Adrenal gland (tissue), 5 donors: ENCODE data around the gene KIF24.
"Not testable (repeated sequence)": the region's sequence is repeated elsewhere in the genome, so short reads cannot be mapped to it uniquely, and the experiment has no call there.

ENCODE experiments used
- POLR2A ChIP-seq, 2 donors: fragments of 450-650 bp; IDR thresholded peaks; one replicate each; pipeline ENCODE4 v1.6.1; 2017; ENCODE audit warnings: antibody characterized with exemption in 2 of 2, mild to moderate bottlenecking in 2 of 2, moderate library complexity in 1 of 2
- TF ChIP-seq, protein P1 (sequence below), 6 experiments: fragments of 450-650 bp in 4 of 6; fragments of 200-600 bp in 2 of 6; sonication (generic) in 1 of 6; IDR thresholded peaks; 1 replicate in 5 of 6; 2 replicates in 1 of 6; pipeline versions ENCODE4 v1.5.1 to v1.8.0; 2016 to 2021; ENCODE audit warnings: antibody characterized with exemption in 6 of 6, mild to moderate bottlenecking in 2 of 6, moderate library complexity in 1 of 6
- donor health status: DM: no; HTN: no; CAD: no.

DNA sequence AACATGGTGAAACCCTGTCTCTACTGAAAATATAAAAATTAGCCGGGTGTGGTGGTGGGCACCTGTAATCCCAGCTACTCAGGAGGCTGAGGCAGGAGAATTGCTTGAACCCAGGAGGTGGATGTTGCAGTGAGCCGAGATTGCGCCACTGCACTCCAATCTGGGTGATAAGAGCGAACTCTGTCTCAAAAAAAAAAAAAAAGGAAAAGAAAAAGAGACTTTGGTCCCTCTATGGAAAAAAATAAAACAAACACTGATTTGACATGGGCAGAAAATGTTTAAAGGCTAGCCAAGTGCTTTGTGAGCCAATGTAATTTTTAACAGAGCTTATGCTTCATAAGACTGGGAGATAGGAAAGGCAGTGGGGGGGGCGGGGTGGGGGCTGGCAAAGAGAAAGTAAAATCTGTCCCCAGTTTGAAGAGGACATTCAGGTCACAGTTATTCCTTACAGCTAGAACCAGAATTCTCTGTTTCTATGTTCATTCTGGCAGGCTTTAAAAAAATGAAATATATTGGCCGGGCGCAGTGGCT, 23.1 kb upstream of the KIF24 start:
- TF ChIP-seq, protein P1, sequence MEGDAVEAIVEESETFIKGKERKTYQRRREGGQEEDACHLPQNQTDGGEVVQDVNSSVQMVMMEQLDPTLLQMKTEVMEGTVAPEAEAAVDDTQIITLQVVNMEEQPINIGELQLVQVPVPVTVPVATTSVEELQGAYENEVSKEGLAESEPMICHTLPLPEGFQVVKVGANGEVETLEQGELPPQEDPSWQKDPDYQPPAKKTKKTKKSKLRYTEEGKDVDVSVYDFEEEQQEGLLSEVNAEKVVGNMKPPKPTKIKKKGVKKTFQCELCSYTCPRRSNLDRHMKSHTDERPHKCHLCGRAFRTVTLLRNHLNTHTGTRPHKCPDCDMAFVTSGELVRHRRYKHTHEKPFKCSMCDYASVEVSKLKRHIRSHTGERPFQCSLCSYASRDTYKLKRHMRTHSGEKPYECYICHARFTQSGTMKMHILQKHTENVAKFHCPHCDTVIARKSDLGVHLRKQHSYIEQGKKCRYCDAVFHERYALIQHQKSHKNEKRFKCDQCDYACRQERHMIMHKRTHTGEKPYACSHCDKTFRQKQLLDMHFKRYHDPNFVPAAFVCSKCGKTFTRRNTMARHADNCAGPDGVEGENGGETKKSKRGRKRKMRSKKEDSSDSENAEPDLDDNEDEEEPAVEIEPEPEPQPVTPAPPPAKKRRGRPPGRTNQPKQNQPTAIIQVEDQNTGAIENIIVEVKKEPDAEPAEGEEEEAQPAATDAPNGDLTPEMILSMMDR (IDR thresholded peaks at IDR 0.05) = not testable (repeated sequence)
- TF ChIP-seq POLR2A (IDR thresholded peaks at IDR 0.05) = not testable (repeated sequence)
